HepG2 (cell line): ENCODE measurements around the gene HILPDA. TPM values are rescaled to one million over a fixed set of nuclear protein-coding genes. Genes with fewer than 3 reads are reported as not detected.

ENCODE experiments used
- ATAC-seq: fragments of 200-7000 bp; cut with Tn5 transposase; 3 replicates; pipeline ENCODE4 v1.9.1; 2020; ENCODE audit warnings: mild to moderate bottlenecking, moderate library complexity
- BruUV-seq: library from RNA; stranded (reverse); fragments of 400-500 nt; replicated peaks from 2 replicates; lab custom pipeline; 2021; lab: Mats Ljungman, UMichigan
- CTCF ChIA-PET: fragments of 300-600 bp; formaldehyde crosslinking; extraction: SDS; loops from one replicate; lab custom pipeline; 2021; ENCODE audit warnings: low total read pairs, inconsistent platforms, low intra/inter-chr PET ratio; lab: Yijun Ruan, JAX
- POLR2A ChIA-PET: fragments of 350-600 bp; sonication (Branson Sonifier 250); formaldehyde crosslinking; loops from one replicate; lab custom pipeline; 2020; ENCODE audit warnings: antibody characterized with exemption, inconsistent platforms; lab: Yijun Ruan, JAX
- DNase-seq: peaks from one replicate; pipeline ENCODE4 v3.0.0-alpha.2; 2015; ENCODE audit warnings: low spot score
- FAIRE-seq: peaks from 3 replicates; lab custom pipeline; 2011; peaks lifted over from hg19 to GRCh38; lab: Jason Lieb, UNC
- H2AFZ ChIP-seq: one replicate; pipeline ENCODE4 v1.6.1; 2011; ENCODE audit warnings: low read length, inconsistent platforms
- H3K27ac ChIP-seq: fragments of 300-600 bp; 3 replicates; pipeline ENCODE4 v1.8.0; 2011; ENCODE audit warnings: mixed run types, mild to moderate bottlenecking, mixed read lengths, low read length, inconsistent platforms; ENCODE audit not compliant: insufficient read depth; ENCODE audit errors: extremely low read length
- H3K27me3 ChIP-seq, 2 experiments: fragments of 200-600 bp in 1 of 2; 2 replicates in 1 of 2; 3 replicates in 1 of 2; pipeline versions ENCODE4 v1.6.0 to v1.8.0; 2011; ENCODE audit warnings: low read length in 2 of 2, mild to moderate bottlenecking in 2 of 2, moderate library complexity in 2 of 2, inconsistent platforms in 1 of 2; ENCODE audit not compliant: insufficient read depth in 2 of 2, control insufficient read depth in 1 of 2
- H3K36me3 ChIP-seq, 2 experiments: fragments of 200-600 bp in 1 of 2; replicated peaks in 1 of 2; 2 replicates in 1 of 2; 3 replicates in 1 of 2; pipeline versions ENCODE4 v1.5.1 to v1.8.0; 2011; ENCODE audit warnings: low read length in 2 of 2, inconsistent platforms in 1 of 2; ENCODE audit not compliant: insufficient read depth in 2 of 2, control insufficient read depth in 1 of 2
- H3K4me1 ChIP-seq: 2 replicates; pipeline ENCODE4 v1.5.1; 2012; ENCODE audit warnings: low read length, inconsistent platforms; ENCODE audit not compliant: insufficient read depth
- H3K4me2 ChIP-seq: 2 replicates; pipeline ENCODE4 v1.6.0; 2011; ENCODE audit warnings: low read depth, low read length, inconsistent platforms
- H3K4me3 ChIP-seq, 3 experiments: fragments of 200-600 bp in 1 of 3; sonication (generic), shearing (Covaris generic) in 1 of 3; replicated peaks in 1 of 3; 2 replicates each; pipeline ENCODE4 v1.5.1; 2011 to 2016; ENCODE audit warnings: low read length in 3 of 3, inconsistent platforms in 2 of 3, low read depth in 2 of 3, mild to moderate bottlenecking in 2 of 3, control low read depth in 1 of 3, mixed read lengths in 1 of 3; ENCODE audit not compliant: insufficient read depth in 1 of 3
- H3K79me2 ChIP-seq: one replicate; pipeline ENCODE4 v1.6.1; 2011; ENCODE audit warnings: low read length, inconsistent platforms; ENCODE audit not compliant: insufficient read depth
- H3K9ac ChIP-seq: 2 replicates; pipeline ENCODE4 v1.6.0; 2011; ENCODE audit warnings: mild to moderate bottlenecking, low read depth, low read length, inconsistent platforms; ENCODE audit not compliant: insufficient read depth
- H3K9me3 ChIP-seq: 2 replicates; pipeline ENCODE4 v1.5.1; 2012; ENCODE audit warnings: mild to moderate bottlenecking, low read length
- H4K20me1 ChIP-seq: 2 replicates; pipeline ENCODE4 v1.6.0; 2011; ENCODE audit warnings: inconsistent platforms, mild to moderate bottlenecking, low read length, moderate library complexity; ENCODE audit not compliant: insufficient read depth
- ESRRA ChIP-seq: sonication (generic); formaldehyde crosslinking; IDR thresholded peaks from 2 replicates; pipeline ENCODE4 v1.5.1; 2020; ENCODE audit warnings: mild to moderate bottlenecking, low read depth, missing genetic modification reagents
- IKZF1 ChIP-seq: fragments of 450-650 bp; IDR thresholded peaks from 2 replicates; pipeline ENCODE4 v1.7.1; 2016
- IKZF4 ChIP-seq: sonication (generic); formaldehyde crosslinking; IDR thresholded peaks from 2 replicates; pipeline ENCODE4 v1.5.1; 2020; ENCODE audit warnings: borderline replicate concordance, mild to moderate bottlenecking, low read depth, missing genetic modification reagents; ENCODE audit errors: not compliant biosample characterization
- TCF7L2 ChIP-seq: IDR thresholded peaks from 2 replicates; pipeline ENCODE4 v1.6.1; 2011; ENCODE audit warnings: mild to moderate bottlenecking, low read depth, low read length, moderate library complexity
- ZNF329 ChIP-seq: sonication (generic); formaldehyde crosslinking; IDR thresholded peaks from 2 replicates; pipeline ENCODE4 v1.9.0; 2021; ENCODE audit warnings: low read depth, mild to moderate bottlenecking, missing genetic modification reagents
- WGBS: methylation state at CpG from one replicate; pipeline ENCODE4 v1.1.6; 2017; ENCODE audit warnings: low lambda C conversion rate; 5-methylcytosine and 5-hydroxymethylcytosine counted together
- in situ Hi-C: cut with HindIII; loops from 2 replicates; pipeline ENCODE4 v1.10.0; 2017; ENCODE audit warnings: low pct_unique_long_range_greater_than_20kb; ENCODE audit not compliant: extremely low pct_ligation_motif_present
- intact Hi-C: fragments of 100-400 bp; cut with micrococcal nuclease; formaldehyde crosslinking; loops from one replicate; pipeline ENCODE4 v1.10.0; 2022; ENCODE audit not compliant: unreplicated experiment
- polyA plus RNA-seq, 8 experiments: library from polyadenylated mRNA; depleted of rRNA in 3 of 8; stranded (reverse) in 7 of 8; unstranded in 1 of 8; fragments of >200 nt; fragmentation: Illumina TruSeq in 4 of 8; extraction: Trizol in 4 of 8; gene quantifications; 2 replicates each; pipeline versions ENCODE4 v1.2.1 to v1.2.3, GENCODE V29; 2011 to 2016; ENCODE audit warnings: low read depth in 4 of 8, missing spikeins in 1 of 8, mixed read lengths in 1 of 8; ENCODE audit not compliant: insufficient read depth in 1 of 8
- total RNA-seq, 5 experiments: library from RNA; depleted of rRNA; stranded (reverse); fragments of >200 nt; fragmentation: Illumina TruSeq; extraction: Trizol; gene quantifications; 2 replicates each; pipeline ENCODE4 v1.2.3, GENCODE V29; 2016; ENCODE audit warnings: low read depth in 1 of 5
- TF ChIP-seq, protein P1 (sequence below): IDR thresholded peaks from 2 replicates; pipeline ENCODE4 v1.6.1; 2016; ENCODE audit warnings: low read depth, missing genetic modification reagents, missing compliant biosample characterization
- TF ChIP-seq, protein P2 (sequence below): sonication (generic); formaldehyde crosslinking; IDR thresholded peaks from 2 replicates; pipeline ENCODE4 v1.5.0; 2020; ENCODE audit warnings: missing genetic modification reagents
- TF ChIP-seq, protein P3 (sequence below): sonication (generic); formaldehyde crosslinking; IDR thresholded peaks from 2 replicates; pipeline ENCODE4 v1.8.0; 2022; ENCODE audit warnings: low read depth, missing genetic modification reagents

The HILPDA gene
- total and polyA plus RNA-seq, 2 of the 13 experiments (the other 11 are each of a cell fraction or from before 2014, with no cell fraction given), result 11.1 to 44.0 TPM

DNA sequence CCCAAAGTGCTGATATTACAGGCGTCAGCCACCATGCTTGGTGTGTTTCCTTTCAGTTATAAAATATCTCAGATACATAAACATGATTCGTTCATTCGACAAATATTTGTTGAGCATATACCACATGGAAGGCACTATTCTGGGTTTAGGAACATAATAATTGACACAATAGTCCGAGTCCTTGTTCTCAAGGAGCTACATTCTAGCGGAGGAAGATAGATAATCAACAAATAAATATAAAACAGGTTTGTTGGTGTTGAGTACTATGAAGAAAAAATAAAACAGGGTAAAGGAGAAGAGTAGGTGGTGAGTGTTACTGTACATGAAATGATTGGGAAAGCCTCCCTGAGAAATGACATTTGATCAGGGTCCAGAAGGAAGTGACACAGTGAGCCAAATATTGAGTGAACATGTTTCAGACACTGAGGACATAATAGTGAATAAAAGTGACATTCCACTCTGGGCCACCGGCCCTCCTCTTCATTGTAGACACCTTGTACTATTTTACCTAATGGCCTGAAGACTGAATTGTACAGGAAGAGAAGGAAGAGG is 6.9 kb upstream of the HILPDA start:
- Histone ChIP-seq H2AFZ (no peak overlapping the region), H3K4me2 (no peak overlapping the region), H3K27me3 (peaks cover 0 to 16% of the 10 kb centered on the region in 2 experiments; a peak in 3 of 5 replicates), H4K20me1 (no peaks in the 10 kb centered on the region), H3K9ac (no peak overlapping the region), H3K9me3 (no peaks in the 10 kb centered on the region), H3K27ac (no peak overlapping the region), H3K79me2 (no peaks in the 10 kb centered on the region), H3K4me1 (peaks cover 35% of the 10 kb centered on the region), H3K36me3 (no peaks in the 10 kb centered on the region), H3K4me3 (no peak overlapping the region)
- in situ Hi-C loops (loop anchor here (25.0 kb wide), 1 partner anchor 438 kb away; no protein-coding TSS in a partner anchor), intact Hi-C loops (no loop called here)
- no peak for TF ChIP-seq ESRRA
- 68% methylated on average over 6 of the region's 6 CpGs for WGBS
- BruUV-seq, result no TSS peak
- no peak for ATAC-seq
- no peak for FAIRE-seq
- CTCF ChIA-PET, result no interaction called here
- POLR2A ChIA-PET, result no interaction called here
- no peak for DNase-seq

DNA sequence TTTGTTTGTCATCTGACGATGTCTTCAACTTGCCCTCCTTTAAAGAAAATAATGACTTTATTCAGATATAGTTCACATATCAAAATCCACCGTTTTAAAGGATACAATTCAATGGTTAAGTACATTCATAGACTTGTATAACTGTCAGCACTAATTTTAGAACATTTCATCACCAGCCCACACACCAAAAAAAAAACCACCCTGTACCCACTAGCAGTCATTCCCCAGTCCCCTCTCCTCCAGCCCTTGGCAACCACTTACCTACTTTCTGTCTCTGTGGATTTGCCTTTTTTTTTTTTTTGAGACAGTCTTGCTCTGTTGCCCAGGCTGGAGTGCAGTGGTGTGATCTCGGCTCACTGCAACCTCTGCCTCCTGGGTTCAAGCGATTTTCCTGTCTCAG is 5.3 kb upstream of the HILPDA start:
- Histone ChIP-seq H3K4me3 (no peak overlapping the region), H3K9me3 (no peaks in the 10 kb centered on the region), H3K4me1 (peaks cover 39% of the 10 kb centered on the region), H3K27me3 (peaks cover 0 to 12% of the 10 kb centered on the region in 2 experiments; a peak in 3 of 5 replicates), H2AFZ (no peak overlapping the region), H3K27ac (no peak overlapping the region), H3K9ac (no peak overlapping the region), H4K20me1 (no peaks in the 10 kb centered on the region), H3K36me3 (no peaks in the 10 kb centered on the region), H3K4me2 (no peak overlapping the region), H3K79me2 (no peaks in the 10 kb centered on the region)
- in situ Hi-C loops, result no loop called here
- ATAC-seq (no peak), DNase-seq (no peak), FAIRE-seq (no peak)
- TF ChIP-seq, protein P1, sequence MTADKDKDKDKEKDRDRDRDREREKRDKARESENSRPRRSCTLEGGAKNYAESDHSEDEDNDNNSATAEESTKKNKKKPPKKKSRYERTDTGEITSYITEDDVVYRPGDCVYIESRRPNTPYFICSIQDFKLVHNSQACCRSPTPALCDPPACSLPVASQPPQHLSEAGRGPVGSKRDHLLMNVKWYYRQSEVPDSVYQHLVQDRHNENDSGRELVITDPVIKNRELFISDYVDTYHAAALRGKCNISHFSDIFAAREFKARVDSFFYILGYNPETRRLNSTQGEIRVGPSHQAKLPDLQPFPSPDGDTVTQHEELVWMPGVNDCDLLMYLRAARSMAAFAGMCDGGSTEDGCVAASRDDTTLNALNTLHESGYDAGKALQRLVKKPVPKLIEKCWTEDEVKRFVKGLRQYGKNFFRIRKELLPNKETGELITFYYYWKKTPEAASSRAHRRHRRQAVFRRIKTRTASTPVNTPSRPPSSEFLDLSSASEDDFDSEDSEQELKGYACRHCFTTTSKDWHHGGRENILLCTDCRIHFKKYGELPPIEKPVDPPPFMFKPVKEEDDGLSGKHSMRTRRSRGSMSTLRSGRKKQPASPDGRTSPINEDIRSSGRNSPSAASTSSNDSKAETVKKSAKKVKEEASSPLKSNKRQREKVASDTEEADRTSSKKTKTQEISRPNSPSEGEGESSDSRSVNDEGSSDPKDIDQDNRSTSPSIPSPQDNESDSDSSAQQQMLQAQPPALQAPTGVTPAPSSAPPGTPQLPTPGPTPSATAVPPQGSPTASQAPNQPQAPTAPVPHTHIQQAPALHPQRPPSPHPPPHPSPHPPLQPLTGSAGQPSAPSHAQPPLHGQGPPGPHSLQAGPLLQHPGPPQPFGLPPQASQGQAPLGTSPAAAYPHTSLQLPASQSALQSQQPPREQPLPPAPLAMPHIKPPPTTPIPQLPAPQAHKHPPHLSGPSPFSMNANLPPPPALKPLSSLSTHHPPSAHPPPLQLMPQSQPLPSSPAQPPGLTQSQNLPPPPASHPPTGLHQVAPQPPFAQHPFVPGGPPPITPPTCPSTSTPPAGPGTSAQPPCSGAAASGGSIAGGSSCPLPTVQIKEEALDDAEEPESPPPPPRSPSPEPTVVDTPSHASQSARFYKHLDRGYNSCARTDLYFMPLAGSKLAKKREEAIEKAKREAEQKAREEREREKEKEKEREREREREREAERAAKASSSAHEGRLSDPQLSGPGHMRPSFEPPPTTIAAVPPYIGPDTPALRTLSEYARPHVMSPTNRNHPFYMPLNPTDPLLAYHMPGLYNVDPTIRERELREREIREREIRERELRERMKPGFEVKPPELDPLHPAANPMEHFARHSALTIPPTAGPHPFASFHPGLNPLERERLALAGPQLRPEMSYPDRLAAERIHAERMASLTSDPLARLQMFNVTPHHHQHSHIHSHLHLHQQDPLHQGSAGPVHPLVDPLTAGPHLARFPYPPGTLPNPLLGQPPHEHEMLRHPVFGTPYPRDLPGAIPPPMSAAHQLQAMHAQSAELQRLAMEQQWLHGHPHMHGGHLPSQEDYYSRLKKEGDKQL (CRISPR knock-in tag), result no peak
- no peak for TF ChIP-seq IKZF4
- no peak for TF ChIP-seq IKZF1
- TF ChIP-seq, protein P2, sequence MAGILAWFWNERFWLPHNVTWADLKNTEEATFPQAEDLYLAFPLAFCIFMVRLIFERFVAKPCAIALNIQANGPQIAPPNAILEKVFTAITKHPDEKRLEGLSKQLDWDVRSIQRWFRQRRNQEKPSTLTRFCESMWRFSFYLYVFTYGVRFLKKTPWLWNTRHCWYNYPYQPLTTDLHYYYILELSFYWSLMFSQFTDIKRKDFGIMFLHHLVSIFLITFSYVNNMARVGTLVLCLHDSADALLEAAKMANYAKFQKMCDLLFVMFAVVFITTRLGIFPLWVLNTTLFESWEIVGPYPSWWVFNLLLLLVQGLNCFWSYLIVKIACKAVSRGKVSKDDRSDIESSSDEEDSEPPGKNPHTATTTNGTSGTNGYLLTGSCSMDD (CRISPR knock-in tag), result no peak
- no peak for TF ChIP-seq TCF7L2
- TF ChIP-seq, protein P3, sequence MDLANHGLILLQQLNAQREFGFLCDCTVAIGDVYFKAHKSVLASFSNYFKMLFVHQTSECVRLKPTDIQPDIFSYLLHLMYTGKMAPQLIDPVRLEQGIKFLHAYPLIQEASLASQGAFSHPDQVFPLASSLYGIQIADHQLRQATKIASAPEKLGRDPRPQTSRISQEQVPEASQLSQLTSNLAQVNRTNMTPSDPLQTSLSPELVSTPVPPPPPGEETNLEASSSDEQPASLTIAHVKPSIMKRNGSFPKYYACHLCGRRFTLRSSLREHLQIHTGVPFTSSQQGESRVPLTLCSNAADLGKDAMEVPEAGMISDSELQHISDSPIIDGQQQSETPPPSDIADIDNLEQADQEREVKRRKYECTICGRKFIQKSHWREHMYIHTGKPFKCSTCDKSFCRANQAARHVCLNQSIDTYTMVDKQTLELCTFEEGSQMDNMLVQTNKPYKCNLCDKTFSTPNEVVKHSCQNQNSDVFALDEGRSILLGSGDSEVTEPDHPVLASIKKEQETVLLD, result no peak
- TF ChIP-seq ZNF329 (CRISPR knock-in tag), result no peak
- no TSS peak for BruUV-seq
- WGBS, result 49% methylated on average over 4 of the region's 4 CpGs
- intact Hi-C loops, result no loop called here
- POLR2A ChIA-PET, result no interaction called here
- CTCF ChIA-PET, result no interaction called here
